Endodermal cell (in vitro differentiated cells): ENCODE data around the gene ASB6. TPM values are rescaled to one million over a fixed set of nuclear protein-coding genes. Genes with fewer than 3 reads are reported as not detected.
A peak's percentile ranks its signal among the peaks of the same experiment; 100 is the strongest.

ENCODE experiments used
- DNase-seq: peaks from one replicate; pipeline ENCODE4 v3.0.0-alpha.2; 2017
- H3K27ac ChIP-seq: 2 replicates; pipeline ENCODE4 v1.5.1; 2013; ENCODE audit warnings: mild to moderate bottlenecking, low read depth, low read length, moderate library complexity
- H3K27me3 ChIP-seq: 2 replicates; pipeline ENCODE4 v1.6.1; 2013; ENCODE audit warnings: mild to moderate bottlenecking, low read length, moderate library complexity; ENCODE audit not compliant: insufficient read depth, control insufficient read depth, poor library complexity, severe bottlenecking
- H3K36me3 ChIP-seq: 2 replicates; pipeline ENCODE4 v1.7.0; 2013; ENCODE audit warnings: mild to moderate bottlenecking, low read length, moderate library complexity; ENCODE audit not compliant: control insufficient read depth, insufficient read depth
- H3K4me1 ChIP-seq: one replicate; pipeline ENCODE4 v1.7.0; 2013; ENCODE audit warnings: low read length; ENCODE audit not compliant: control insufficient read depth, insufficient read depth
- H3K4me3 ChIP-seq: 2 replicates; pipeline ENCODE4 v1.5.1; 2013; ENCODE audit warnings: mild to moderate bottlenecking, low read length, moderate library complexity
- H3K9ac ChIP-seq: 2 replicates; pipeline ENCODE4 v1.6.1; 2013; ENCODE audit warnings: mild to moderate bottlenecking, low read length, moderate library complexity; ENCODE audit not compliant: poor library complexity, severe bottlenecking; ENCODE audit errors: extremely low read depth
- H3K9me3 ChIP-seq: 2 replicates; pipeline ENCODE4 v1.6.1; 2013; ENCODE audit warnings: mild to moderate bottlenecking, low read length, moderate library complexity; ENCODE audit not compliant: control insufficient read depth
- H3K27ac Mint-ChIP-seq: 2 replicates; pipeline ENCODE4 v1.8.0; 2020; ENCODE audit warnings: mixed read lengths
- H3K27me3 Mint-ChIP-seq: 2 replicates; pipeline ENCODE4 v1.8.0; 2021; ENCODE audit warnings: mild to moderate bottlenecking, mixed read lengths; ENCODE audit not compliant: insufficient read depth
- H3K36me3 Mint-ChIP-seq: 2 replicates; pipeline ENCODE4 v1.8.0; 2020; ENCODE audit warnings: low read depth, mixed read lengths
- H3K4me1 Mint-ChIP-seq: 2 replicates; pipeline ENCODE4 v1.8.0; 2020; ENCODE audit warnings: mixed read lengths
- H3K4me3 Mint-ChIP-seq: 2 replicates; pipeline ENCODE4 v1.8.0; 2020; ENCODE audit warnings: mild to moderate bottlenecking, moderate library complexity, mixed read lengths
- H3K9me3 Mint-ChIP-seq: 2 replicates; pipeline ENCODE4 v1.8.0; 2020; ENCODE audit warnings: mild to moderate bottlenecking, mixed read lengths
- CTCF ChIP-seq: fragments of 200-600 bp; sonication (generic); conservative IDR thresholded peaks from 2 replicates; pipeline ENCODE4 v1.5.0; 2021; ENCODE audit warnings: antibody characterized with exemption, mild to moderate bottlenecking
- WGBS, 2 experiments: methylation state at CpG; one replicate each; pipeline versions ENCODE4 v1.1.5 to v1.1.7; 2013; ENCODE audit warnings: missing lambda C conversion rate in 2 of 2, mixed read lengths in 1 of 2; ENCODE audit not compliant: insufficient coverage in 1 of 2, insufficient read length in 1 of 2; 5-methylcytosine and 5-hydroxymethylcytosine counted together
- total RNA-seq, 2 donors: library from RNA; stranded (reverse); fragmentation: NEBNext Ultra II Directional in 1 of 2; extraction: Animal tissue kit (Norgen Biotek cat#: 25700) in 1 of 2; gene quantifications; 2 replicates in 1 of 2; 3 replicates in 1 of 2; pipeline ENCODE4 v1.2.1, GENCODE V29; 2021

Gene ASB6
- total RNA-seq, 2 donors from 2014 or later, result 19.8 to 20.2 TPM

GRCh38 chr9:129632460-129632859 lies 9.5 kb downstream of the ASB6 start:
- Mint-ChIP-seq H3K27me3 (no peaks in the 10 kb centered on the region), H3K4me1 (peaks cover 10% of the 10 kb centered on the region), H3K9me3 (no peaks in the 10 kb centered on the region), H3K4me3 (no peak overlapping the region), H3K36me3 (peaks cover 32% of the 10 kb centered on the region), H3K27ac (peak overlapping the region; percentile 35)
- no peaks in the 10 kb centered on the region for H3K4me1 ChIP-seq
- no peak overlapping the region for H3K9ac ChIP-seq
- no peaks in the 10 kb centered on the region for H3K27me3 ChIP-seq
- no peaks in the 10 kb centered on the region for H3K9me3 ChIP-seq
- no peak overlapping the region for H3K27ac ChIP-seq
- H3K36me3 ChIP-seq, result peaks cover 51% of the 10 kb centered on the region
- H3K4me3 ChIP-seq, result no peak overlapping the region
- WGBS, 2 experiments, result 93 to 96% methylated on average over 13 of the region's 13 CpGs
- DNase-seq, result no peak
- TF ChIP-seq CTCF, result no peak

GRCh38 chr9:129631674-129632129 lies 10.2 kb downstream of the ASB6 start:
- H3K4me3 ChIP-seq, result no peak overlapping the region
- H3K9me3 Mint-ChIP-seq, result no peaks in the 10 kb centered on the region
- TF ChIP-seq CTCF, result no peak
- H3K27me3 Mint-ChIP-seq, result no peaks in the 10 kb centered on the region
- no peak overlapping the region for H3K9ac ChIP-seq
- H3K4me3 Mint-ChIP-seq, result no peak overlapping the region
- H3K4me1 Mint-ChIP-seq, result peaks cover 17% of the 10 kb centered on the region
- WGBS, 2 experiments, result 88 to 97% methylated on average over 17 to 19 of the region's 19 CpGs
- no peaks in the 10 kb centered on the region for H3K4me1 ChIP-seq
- DNase-seq, result no peak
- H3K27ac ChIP-seq, result no peak overlapping the region
- H3K36me3 Mint-ChIP-seq, result peaks cover 31% of the 10 kb centered on the region
- no peaks in the 10 kb centered on the region for H3K9me3 ChIP-seq
- peaks cover 48% of the 10 kb centered on the region for H3K36me3 ChIP-seq
- H3K27ac Mint-ChIP-seq, result peak overlapping the region; percentile 46
- no peaks in the 10 kb centered on the region for H3K27me3 ChIP-seq

- no peak overlapping the region for H3K4me3 Mint-ChIP-seq
- 85 to 88% methylated on average over 14 to 21 of the region's 21 CpGs for WGBS, 2 experiments
These were observed 10.8 kb downstream of the ASB6 start for GRCh38 chr9:129630967-129631673.

More at GRCh38 chr9:129630967-129631673, 10.8 kb downstream of the ASB6 start:
- Mint-ChIP-seq H3K36me3 (peaks cover 31% of the 10 kb centered on the region), H3K27me3 (no peaks in the 10 kb centered on the region), H3K4me1 (peaks cover 18% of the 10 kb centered on the region), H3K9me3 (no peaks in the 10 kb centered on the region), H3K27ac (peak overlapping the region; percentile 55)
- Histone ChIP-seq H3K9me3 (no peaks in the 10 kb centered on the region), H3K4me1 (no peaks in the 10 kb centered on the region), H3K4me3 (no peak overlapping the region), H3K9ac (no peak overlapping the region), H3K27me3 (no peaks in the 10 kb centered on the region), H3K27ac (peak overlapping the region; percentile 44), H3K36me3 (peaks cover 48% of the 10 kb centered on the region)
- TF ChIP-seq CTCF, result no peak
- DNase-seq, result no peak
